Ammon's horn (tissue), 1 donor: ENCODE results near the gene VPS26B.
A peak's percentile ranks its signal among the peaks of the same experiment; 100 is the strongest.
"Not testable (repeated sequence)": the region's sequence is repeated elsewhere in the genome, so short reads cannot be mapped to it uniquely, and the experiment has no call there.

ENCODE experiments used
- DNase-seq: peaks from one replicate; pipeline ENCODE4 v3.0.0-alpha.2; 2016; ENCODE audit warnings: low spot score

VPS26B gene

DNA sequence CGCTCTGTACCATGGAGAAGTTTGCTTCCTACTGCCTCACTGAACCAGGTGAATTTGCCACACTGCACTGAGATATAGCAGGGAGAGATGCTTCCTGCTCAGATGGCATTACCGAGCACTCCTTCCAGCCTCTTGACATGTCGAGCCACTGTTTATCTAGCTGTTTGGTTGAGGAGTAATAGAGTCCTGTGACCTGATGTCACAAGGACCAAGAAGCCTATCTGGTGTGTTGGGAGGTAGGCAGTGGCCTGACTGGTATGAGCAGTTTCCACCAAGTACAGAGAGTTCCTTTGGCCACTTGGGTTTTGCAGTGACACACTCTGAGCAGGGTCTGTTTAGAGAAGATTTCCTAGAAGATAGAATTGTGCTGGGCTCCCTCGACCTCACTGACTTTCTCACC is 34.1 kb downstream of the VPS26B start:
- DNase-seq, result no peak

DNA sequence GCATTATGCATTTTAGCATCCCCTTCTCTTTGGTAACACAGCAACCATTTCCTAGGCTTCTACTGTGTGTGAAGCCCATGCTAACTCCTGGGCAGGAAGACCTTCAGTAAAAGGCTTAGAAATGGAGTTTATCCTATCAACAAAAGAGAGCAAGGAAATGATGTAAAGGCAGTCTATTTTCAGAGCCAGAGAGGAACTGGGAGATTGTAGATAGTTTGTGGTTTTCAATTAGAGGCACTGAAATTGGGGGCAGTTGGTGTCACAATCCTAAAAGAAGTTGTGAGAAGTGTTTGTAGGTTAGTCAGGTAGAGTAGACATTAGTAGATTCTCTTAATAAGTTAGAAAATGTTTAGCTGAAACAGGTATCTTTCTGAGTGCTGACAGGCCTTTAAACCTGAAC is 36.0 kb downstream of the VPS26B start:
- no peak for DNase-seq

DNA sequence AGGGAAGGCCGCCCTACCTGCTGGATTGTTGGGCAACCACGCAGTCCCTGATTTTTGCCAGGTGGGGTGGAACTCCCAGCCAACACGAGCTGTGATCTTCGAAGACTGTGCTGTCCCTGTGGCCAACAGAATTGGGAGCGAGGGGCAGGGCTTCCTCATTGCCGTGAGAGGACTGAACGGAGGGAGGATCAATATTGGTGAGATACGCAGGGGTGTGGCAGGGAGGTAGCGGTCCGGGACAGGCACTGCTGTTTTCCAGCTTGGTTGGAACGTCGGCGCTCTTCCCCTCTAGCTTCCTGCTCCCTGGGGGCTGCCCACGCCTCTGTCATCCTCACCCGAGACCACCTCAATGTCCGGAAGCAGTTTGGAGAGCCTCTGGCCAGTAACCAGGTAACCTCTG is 36.5 kb downstream of the VPS26B start:
- no peak for DNase-seq

DNA sequence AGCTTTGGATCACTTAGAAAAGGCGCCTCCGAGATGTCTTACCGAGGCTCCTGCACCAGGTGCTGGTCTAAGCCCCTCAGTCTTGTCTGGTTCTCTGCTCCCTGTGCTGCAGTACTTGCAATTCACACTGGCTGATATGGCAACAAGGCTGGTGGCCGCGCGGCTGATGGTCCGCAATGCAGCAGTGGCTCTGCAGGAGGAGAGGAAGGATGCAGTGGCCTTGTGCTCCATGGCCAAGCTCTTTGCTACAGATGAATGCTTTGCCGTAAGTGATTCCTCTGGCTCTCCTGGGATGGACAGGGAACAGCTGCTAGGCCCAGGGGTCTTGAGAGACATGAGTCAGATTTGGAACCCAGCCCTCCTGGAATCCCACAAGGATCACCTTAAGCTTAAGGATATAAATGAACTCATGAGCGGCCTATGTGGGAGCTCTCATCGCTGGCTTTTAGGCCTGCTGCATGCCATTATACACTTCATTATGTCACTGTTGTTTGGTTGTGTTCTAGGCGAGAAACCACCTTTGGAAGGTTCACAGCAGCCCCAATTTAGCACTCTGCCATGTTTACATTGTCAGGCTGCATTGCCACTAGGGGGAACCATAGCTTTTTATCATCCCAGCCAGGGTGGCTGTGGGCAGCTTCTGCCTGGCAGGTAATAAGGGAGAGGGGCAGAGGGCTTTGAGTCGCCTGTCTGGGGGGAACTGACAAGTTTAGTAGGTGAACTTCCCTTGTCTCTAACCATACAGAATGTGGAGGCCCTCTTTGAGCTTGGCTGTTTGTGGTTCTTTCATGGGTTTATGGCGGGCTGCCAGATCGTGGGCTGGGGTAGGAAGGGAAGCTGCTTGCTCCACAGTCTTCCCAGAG is 37.4 kb downstream of the VPS26B start:
- DNase-seq, result no peak

- DNase-seq, result no peak
Measured at GRCh38 chr11:134264966-134265764, 40.7 kb downstream of the VPS26B start.

GRCh38 chr11:134266440-134266839 is 42.0 kb downstream of the VPS26B start:
- DNase-seq, result no peak

DNA sequence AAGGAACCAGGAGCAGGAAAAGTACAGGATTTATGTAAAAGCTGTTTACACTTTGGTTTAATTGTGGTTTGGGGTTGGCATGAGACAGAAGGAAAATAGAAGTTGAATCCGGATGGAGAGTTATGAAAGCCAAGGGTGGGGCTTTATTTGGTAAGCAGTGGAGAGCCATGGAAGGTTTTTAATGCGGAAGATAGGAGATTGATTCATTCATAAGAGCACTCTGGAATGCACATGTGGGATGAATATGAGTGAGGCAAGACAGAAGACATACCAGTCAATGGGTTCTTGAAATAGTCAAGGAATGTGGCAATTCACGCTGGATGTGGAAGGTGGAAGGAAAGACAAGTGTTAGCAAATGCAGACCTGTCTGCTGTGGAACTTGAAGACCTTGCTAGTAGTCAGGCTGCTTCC is 42.4 kb downstream of the VPS26B start:
- no peak for DNase-seq

DNA sequence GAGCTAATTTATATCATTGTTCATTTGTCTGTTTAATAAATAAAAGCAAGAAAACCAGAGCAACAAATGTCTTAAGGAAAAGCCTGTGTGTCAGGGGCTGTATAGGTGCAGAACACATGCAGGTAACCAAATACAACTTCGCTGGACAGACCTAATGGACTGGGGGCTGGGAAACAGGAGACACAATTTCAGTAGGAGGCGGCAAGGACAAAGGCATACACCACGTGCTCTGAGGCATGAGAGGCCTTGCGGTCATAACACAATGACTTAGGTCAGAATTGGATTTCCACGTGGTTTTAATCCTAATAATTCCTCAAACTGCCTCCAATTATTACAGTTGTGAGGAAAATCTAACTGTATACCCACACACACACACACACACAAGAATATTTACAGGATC is 43.0 kb downstream of the VPS26B start:
- no peak for DNase-seq

DNA sequence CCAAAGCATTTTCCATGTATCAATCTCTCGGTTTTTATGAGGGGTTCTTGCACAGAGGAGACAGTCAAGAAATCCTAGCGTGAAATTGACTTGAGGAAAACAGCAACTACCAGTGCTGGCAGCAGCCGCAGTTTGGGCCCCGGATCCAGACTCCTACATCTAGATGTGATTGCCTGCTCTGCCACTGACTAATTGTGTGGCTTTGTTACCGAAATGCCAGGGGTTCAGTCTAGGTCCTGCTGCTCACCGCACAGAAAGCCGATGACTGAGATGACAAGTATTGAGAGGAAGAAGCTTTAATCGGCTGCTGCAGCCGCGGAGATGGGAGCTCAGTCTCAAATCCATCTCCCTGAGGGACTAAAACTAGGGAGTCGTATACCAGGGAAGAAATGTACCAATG is 43.5 kb downstream of the VPS26B start:
- DNase-seq, result no peak

- no peak for DNase-seq
Measured at GRCh38 chr11:134270250-134270714, 45.8 kb downstream of the VPS26B start.

GRCh38 chr11:134271978-134272377 is 47.5 kb downstream of the VPS26B start:
- no peak for DNase-seq

DNA sequence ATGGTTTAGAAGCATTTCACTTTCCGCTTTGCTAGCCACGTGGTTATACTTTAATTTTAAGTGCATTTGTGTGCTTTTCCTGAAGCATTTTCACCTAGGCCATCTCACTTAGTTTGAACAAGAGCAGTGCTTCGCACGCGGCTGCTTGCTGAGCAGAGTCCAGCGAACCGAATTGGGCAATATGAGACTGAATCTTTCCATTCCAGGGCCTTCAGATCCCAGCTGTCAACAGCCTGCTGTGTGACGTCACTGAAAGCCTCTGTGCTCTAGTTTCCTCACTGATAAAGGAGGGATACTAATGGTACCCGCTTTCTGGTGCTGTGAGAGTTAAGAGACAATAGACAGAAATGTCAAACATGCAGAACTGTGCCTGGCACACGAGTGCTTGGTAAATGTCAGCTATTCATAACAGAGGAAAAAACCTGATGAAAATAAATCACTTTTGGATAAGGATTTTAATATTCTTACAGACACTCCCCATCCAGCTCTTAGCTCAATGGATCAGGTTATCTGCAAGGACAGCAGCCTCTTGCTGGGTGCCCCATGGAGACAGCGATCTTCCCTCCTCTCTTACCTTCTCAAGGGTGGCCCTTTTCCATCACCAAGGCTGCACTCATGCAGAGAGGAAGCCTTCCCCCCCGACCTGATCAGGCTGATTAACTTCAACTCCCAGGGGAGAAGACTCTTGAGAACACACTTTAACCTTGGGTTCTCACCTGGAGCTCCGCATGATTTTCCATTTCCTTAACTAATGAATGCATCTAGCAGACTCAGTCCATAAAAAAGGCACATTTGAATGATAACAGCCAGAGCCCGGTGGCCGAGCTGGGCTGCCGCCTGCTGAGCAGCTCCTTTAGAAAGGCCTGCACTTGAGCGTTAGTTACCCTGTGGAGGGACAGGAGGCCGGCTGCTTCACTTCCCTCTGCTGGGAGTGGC is 48.2 kb downstream of the VPS26B start:
- no peak for DNase-seq

DNA sequence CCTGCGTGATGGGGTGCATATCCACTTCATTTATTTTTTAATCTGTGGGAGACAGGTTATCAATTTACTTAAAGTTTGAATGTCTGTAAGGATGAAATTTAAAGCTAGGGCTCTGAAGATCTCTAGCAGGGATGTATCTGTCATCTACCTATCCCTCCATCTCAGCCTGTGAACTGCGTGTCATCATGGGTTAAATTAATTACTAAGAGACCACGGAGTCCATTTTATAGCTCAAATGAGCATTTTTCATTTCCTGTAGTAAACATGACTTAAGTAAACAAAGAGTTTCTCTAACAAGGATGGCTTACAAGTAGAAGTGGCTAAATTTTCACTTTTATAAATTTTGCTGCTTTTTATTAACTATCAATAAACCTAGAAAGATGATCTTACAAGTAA is 48.8 kb downstream of the VPS26B start:
- DNase-seq, result no peak

GRCh38 chr11:134275188-134275533 is 50.7 kb downstream of the VPS26B start:
- DNase-seq, result no peak

GRCh38 chr11:134275534-134276395 is 51.3 kb downstream of the VPS26B start, which contains the start of gene GLB1L3:
Gene GLB1L3 (plus strand): TSS chr11:134276379. CDS start chr11:134276741, 362 bp downstream.
- peak; percentile 64 for DNase-seq

- no peak for DNase-seq
Measured at GRCh38 chr11:134276396-134277182, 52.1 kb downstream of the VPS26B start.

DNA sequence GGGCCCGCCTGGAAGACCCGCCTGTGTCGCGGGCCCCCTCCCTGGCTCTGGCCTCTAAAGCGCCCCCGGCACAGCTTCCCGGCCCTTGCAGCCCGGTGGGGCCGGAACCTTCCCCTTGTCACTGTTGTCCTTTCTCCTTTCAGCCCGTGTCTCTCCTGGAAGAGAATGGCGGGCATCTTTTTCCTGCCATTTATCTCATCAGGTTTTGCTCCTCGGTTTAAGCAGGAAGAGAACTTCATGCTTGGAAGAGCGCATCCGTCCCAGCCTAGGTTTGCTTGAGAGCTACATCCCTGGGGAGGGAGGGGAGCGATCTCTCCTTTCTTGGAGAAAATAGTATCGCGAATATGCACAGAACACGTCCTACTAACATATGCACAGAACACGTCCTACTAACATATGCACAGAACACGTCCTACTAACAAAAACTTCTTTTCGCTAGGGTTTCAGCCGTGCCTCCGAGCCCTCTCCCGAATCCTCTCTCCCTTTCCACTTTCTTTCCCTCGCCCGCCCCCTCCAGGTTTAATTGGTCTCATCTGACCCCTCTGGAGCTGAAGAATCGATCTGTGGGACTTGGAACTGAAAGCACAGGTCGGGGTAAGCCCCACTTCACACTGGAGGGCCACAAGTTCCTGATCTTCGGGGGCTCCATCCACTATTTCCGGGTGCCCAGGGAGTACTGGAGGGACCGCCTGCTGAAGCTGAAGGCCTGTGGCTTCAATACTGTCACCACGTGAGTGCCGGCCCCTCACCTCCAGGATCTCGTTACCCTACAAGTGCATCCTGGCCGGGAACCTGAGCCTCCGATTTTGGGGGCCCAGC is 52.9 kb downstream of the VPS26B start:
- no peak for DNase-seq

GRCh38 chr11:134278356-134278755 is 53.9 kb downstream of the VPS26B start:
- DNase-seq, result no peak

GRCh38 chr11:134281635-134282034 is 57.2 kb downstream of the VPS26B start:
- DNase-seq, result not testable (repeated sequence)
